ENCODE measurements around the gene TMEM40.

The TMEM40 gene

DNA sequence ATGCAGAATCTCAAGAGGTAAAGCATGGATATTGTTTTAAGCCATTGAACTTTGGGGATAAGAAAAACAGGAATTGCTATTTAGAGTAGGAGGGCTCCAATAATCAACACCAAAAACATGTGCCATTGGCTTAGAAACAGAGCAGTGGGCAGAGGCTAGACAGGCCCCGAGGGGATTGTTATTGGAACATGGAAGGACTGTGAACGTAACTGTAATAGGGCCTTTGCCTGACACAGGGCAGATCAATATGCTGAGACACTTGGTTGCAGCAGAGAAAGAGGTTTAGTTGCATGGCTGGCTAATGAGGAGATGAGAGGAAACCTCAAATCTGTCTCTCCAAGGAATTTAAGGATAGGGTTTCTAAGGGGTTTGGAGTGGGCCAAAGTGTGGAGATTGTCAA, 58.3 kb downstream of the TMEM40 start:
- Histone ChIP-seq H3K4me3 (ENCODE audit: low read depth, low read length) (no peak overlapping the region), H3K36me3 (ENCODE audit: control insufficient read depth, insufficient read depth, low read length) (no peaks in the 10 kb centered on the region), H3K4me1 (ENCODE audit: control insufficient read depth, insufficient read depth, low read length) (no peaks in the 10 kb centered on the region), H3K9ac (ENCODE audit: low read length) (no peak overlapping the region), H3K9me3 (ENCODE audit: control insufficient read depth, insufficient read depth, low read depth, low read length) (no peaks in the 10 kb centered on the region), H3K27ac (ENCODE audit: low read depth, low read length) (no peak overlapping the region), H3K27me3 (ENCODE audit: control insufficient read depth, insufficient read depth, low read length) (no peaks in the 10 kb centered on the region)

DNA sequence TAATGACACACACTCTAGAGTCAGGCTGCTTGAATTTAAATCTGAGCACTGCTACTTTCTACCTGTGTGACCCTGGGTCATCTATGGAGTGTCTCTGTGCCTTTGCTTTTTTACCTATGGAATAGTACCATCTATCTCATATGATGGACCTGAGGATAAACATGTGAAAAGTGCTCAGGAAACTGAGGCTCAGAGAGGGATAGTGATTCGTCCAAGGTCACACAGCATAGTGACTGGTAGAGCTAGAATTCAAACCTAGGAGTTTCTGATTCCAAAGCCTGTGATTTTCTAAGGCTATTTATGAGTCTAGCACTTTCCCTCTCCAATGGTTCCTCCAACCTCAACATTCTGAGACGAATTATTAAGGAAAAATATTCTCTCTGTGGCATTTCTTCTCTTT, 63.1 kb downstream of the TMEM40 start:
- Histone ChIP-seq H3K4me3 (ENCODE audit: low read depth, low read length) (no peak overlapping the region), H3K27me3 (ENCODE audit: control insufficient read depth, insufficient read depth, low read length) (no peaks in the 10 kb centered on the region), H3K27ac (ENCODE audit: low read depth, low read length) (no peak overlapping the region), H3K36me3 (ENCODE audit: control insufficient read depth, insufficient read depth, low read length) (no peaks in the 10 kb centered on the region), H3K9me3 (ENCODE audit: control insufficient read depth, insufficient read depth, low read depth, low read length) (no peaks in the 10 kb centered on the region), H3K9ac (ENCODE audit: low read length) (no peak overlapping the region), H3K4me1 (ENCODE audit: control insufficient read depth, insufficient read depth, low read length) (peaks cover 11% of the 10 kb centered on the region)

DNA sequence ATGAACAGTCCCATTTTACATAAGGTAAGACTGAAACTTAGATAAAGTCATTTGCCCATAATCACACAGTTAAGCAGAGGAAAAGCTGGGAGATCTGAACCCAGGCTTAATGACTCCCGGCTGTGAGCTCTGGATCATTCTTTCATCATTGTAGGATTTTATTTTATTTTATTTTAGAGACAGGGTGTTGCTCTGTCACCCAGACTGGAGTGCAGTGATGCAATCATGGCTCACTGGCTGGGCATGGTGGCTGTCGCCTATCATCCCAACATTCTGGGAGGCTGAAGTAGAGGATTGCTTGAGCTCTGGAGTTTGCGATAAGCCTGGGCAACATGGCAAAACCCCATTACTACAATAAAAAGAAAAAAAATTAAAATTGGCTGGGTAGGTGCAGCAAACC, 63.9 kb downstream of the TMEM40 start:
- Histone ChIP-seq H3K36me3 (ENCODE audit: control insufficient read depth, insufficient read depth, low read length) (no peaks in the 10 kb centered on the region), H3K27ac (ENCODE audit: low read depth, low read length) (no peak overlapping the region), H3K9me3 (ENCODE audit: control insufficient read depth, insufficient read depth, low read depth, low read length) (no peaks in the 10 kb centered on the region), H3K27me3 (ENCODE audit: control insufficient read depth, insufficient read depth, low read length) (no peaks in the 10 kb centered on the region), H3K4me3 (ENCODE audit: low read depth, low read length) (no peak overlapping the region), H3K9ac (ENCODE audit: low read length) (no peak overlapping the region), H3K4me1 (ENCODE audit: control insufficient read depth, insufficient read depth, low read length) (peaks cover 11% of the 10 kb centered on the region)

DNA sequence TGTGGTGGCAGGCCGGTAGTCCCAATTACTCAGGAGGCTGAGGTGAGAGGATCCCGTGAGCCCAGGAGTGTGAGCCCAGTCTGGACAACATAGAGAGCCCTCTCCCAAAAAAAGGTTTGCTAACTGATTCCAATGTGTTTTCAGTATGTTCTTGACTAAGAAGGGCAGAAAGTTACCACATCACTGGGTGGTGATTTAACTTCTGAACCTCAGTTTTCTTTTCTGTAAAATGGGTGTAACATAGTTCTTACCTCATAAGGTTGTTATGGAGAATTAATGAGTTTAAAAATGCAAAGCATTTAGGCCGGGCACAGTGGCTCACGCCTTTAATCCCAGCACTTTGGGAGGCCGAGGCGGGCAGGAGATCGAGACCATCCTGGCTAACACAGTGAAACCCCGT, 66.6 kb downstream of the TMEM40 start:
- peaks cover 11% of the 10 kb centered on the region for H3K4me1 ChIP-seq (ENCODE audit: control insufficient read depth, insufficient read depth, low read length)
- H3K27ac ChIP-seq (ENCODE audit: low read depth, low read length): no peak overlapping the region
- no peaks in the 10 kb centered on the region for H3K27me3 ChIP-seq (ENCODE audit: control insufficient read depth, insufficient read depth, low read length)
- no peak overlapping the region for H3K9ac ChIP-seq (ENCODE audit: low read length)
- no peak overlapping the region for H3K4me3 ChIP-seq (ENCODE audit: low read depth, low read length)
- H3K9me3 ChIP-seq (ENCODE audit: control insufficient read depth, insufficient read depth, low read depth, low read length): no peaks in the 10 kb centered on the region
- H3K36me3 ChIP-seq (ENCODE audit: control insufficient read depth, insufficient read depth, low read length): no peaks in the 10 kb centered on the region

DNA sequence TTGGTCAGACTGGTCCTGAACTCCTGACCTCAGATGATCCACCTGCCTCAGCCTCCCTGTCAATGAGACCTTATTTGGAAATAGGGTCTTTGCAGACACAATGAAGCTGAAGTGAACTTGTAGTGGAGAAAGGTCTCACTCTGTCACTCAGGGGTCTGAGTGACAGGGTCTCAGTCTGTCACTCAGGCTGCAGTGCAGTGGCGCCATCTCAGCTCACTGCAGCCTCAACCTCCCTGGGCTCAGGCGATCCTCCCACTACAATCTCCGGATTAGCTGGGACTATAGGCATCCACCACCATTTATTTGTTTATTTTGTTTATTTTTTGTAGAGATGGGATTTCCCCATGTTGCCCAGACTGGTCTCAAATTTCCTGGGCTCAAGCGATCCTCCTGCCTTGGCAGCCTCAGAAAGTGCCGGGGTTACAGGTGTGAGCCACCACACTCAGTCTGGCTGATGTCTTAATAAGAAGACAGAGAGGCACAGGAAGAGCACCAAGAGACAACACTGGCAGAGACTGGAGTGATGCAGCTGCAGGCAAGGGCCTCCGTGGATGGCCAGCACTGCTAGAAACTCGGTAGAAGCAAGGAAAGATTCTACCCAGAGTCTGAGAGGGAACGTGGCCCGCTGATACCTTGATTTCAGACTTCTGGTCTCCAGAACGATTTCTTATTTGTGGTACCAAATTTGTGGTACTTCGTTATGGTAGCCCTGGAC, 68.9 kb downstream of the TMEM40 start:
- Histone ChIP-seq H3K27ac (ENCODE audit: low read depth, low read length) (no peak overlapping the region), H3K4me3 (ENCODE audit: low read depth, low read length) (no peak overlapping the region), H3K4me1 (ENCODE audit: control insufficient read depth, insufficient read depth, low read length) (peaks cover 11% of the 10 kb centered on the region), H3K9me3 (ENCODE audit: control insufficient read depth, insufficient read depth, low read depth, low read length) (no peaks in the 10 kb centered on the region), H3K36me3 (ENCODE audit: control insufficient read depth, insufficient read depth, low read length) (no peaks in the 10 kb centered on the region), H3K9ac (ENCODE audit: low read length) (no peak overlapping the region), H3K27me3 (ENCODE audit: control insufficient read depth, insufficient read depth, low read length) (no peaks in the 10 kb centered on the region)

DNA sequence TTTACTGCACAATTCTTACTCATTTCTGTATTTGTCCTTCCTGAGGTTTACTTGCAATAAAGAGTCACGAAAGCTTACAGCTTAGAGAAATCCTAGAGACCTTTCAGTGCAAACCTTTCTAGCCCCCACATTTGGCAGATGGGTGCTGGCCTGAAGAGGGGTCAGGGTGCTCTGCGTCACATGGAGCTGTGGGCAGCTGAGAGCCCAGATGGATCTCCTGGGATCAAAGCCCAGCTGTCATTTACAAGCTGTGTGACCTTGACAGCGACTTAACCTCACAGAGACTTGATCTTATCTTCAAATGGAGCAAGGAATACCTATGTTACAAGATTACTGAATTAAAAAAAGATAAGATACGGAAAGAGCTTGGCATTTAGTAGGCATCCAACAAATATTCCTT, 71.1 kb downstream of the TMEM40 start:
- Histone ChIP-seq H3K36me3 (ENCODE audit: control insufficient read depth, insufficient read depth, low read length) (no peaks in the 10 kb centered on the region), H3K4me3 (ENCODE audit: low read depth, low read length) (no peak overlapping the region), H3K4me1 (ENCODE audit: control insufficient read depth, insufficient read depth, low read length) (no peaks in the 10 kb centered on the region), H3K9me3 (ENCODE audit: control insufficient read depth, insufficient read depth, low read depth, low read length) (no peaks in the 10 kb centered on the region), H3K27me3 (ENCODE audit: control insufficient read depth, insufficient read depth, low read length) (no peaks in the 10 kb centered on the region), H3K9ac (ENCODE audit: low read length) (no peak overlapping the region), H3K27ac (ENCODE audit: low read depth, low read length) (no peak overlapping the region)

DNA sequence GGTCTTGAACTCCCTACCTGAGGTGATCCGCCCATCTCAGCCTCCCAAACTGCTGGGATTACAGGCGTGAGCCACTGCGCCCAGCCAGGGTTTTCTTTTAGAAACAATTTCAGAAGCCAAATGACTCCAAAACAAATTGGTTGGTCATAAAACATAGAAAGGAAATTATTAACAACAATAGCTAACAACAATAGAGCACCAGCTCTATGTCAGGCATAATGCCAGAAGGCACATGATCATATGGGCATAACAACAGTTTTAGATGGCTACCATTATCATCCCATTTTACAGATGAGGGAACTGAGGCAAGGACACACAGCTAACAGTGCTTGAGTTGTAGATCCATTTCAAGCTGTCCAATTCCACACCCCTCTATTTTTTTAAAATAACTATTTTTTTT, 73.0 kb downstream of the TMEM40 start:
- Histone ChIP-seq H3K4me3 (ENCODE audit: low read depth, low read length) (no peak overlapping the region), H3K4me1 (ENCODE audit: control insufficient read depth, insufficient read depth, low read length) (no peaks in the 10 kb centered on the region)

More for the DNA sequence above, 73.0 kb downstream of the TMEM40 start:
- Histone ChIP-seq H3K27me3 (ENCODE audit: control insufficient read depth, insufficient read depth, low read length) (no peaks in the 10 kb centered on the region), H3K9ac (ENCODE audit: low read length) (no peak overlapping the region), H3K36me3 (ENCODE audit: control insufficient read depth, insufficient read depth, low read length) (no peaks in the 10 kb centered on the region), H3K9me3 (ENCODE audit: control insufficient read depth, insufficient read depth, low read depth, low read length) (no peaks in the 10 kb centered on the region), H3K27ac (ENCODE audit: low read depth, low read length) (no peak overlapping the region)

All from HUES6 (cell line).